NK-92 (cell line): ENCODE data around the gene NEDD4L.

Experiments used
- DNase-seq: peaks from one replicate; lab custom pipeline; 2025; ENCODE audit not compliant: unreplicated experiment; lab: John Stamatoyannopoulos, UW

NEDD4L gene

DNA sequence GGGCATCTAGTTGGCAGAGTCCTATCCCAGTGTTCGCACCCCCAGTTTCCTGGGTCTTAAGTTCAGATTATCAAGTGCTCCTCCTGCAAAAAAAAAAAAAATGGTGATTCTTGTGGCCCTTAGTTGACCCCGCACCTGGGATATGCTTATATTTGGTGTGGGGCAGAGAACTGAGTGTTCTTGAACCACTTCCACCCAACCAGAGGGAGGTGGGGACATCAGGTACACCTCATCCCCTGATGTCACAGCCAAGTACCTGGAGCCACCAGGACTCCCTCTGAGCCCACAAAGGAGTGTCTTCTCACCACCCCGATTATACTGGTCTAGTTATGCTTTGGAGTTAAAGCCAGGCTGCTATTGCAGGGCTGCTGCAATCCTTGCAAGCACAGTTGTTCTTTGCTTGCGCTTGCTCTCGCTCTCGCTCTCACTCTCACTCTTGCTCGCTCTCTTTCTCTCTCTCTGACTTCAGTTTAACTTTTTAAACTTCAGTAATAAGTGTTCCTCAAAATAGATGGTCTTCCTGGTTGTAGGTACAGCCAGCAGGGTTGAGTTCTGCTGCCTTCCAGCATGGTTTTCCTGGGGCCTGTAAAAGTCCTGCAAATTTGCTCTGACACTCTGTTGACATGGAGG is 265.7 kb downstream of the NEDD4L start:
- no peak for DNase-seq

DNA sequence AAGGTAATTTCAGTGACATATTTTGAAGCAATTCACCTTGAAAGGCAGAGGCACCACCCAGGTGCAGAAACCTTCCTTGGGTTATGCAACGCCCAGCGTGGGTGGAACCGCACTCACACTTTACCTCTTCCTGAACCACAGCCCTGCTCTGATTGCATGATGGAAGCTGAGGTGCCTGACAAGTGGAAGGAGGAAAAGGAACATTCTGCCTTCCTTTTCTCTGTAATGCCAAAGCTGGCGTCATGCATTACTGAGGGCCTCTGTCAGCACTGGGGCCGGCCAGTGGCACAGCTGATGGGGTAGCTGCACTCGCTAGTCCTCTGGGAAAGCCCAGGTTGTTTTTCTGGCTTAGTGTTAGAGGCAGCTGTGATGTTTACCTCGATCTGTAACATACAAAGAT is 266.5 kb downstream of the NEDD4L start:
- DNase-seq, result no peak

DNA sequence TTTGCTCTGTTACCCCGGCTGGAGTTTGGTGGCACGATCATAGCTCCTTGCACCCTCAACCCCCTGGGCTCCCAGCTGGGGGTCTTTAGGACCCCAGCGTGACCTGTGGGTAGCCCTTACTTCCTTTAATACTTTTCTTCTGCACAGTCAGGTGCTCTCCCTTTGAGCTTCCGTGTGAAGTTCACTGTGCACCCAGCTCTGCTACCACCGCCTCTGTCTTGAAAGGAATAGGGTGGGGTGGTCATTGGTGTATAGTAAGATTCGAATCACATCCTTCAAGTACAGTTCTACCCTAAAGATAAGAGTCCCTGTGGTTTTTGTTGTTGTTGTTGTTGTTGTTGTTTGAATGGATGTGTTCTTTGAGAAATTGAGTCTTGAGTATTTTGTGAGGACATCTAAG is 267.4 kb downstream of the NEDD4L start:
- no peak for DNase-seq

DNA sequence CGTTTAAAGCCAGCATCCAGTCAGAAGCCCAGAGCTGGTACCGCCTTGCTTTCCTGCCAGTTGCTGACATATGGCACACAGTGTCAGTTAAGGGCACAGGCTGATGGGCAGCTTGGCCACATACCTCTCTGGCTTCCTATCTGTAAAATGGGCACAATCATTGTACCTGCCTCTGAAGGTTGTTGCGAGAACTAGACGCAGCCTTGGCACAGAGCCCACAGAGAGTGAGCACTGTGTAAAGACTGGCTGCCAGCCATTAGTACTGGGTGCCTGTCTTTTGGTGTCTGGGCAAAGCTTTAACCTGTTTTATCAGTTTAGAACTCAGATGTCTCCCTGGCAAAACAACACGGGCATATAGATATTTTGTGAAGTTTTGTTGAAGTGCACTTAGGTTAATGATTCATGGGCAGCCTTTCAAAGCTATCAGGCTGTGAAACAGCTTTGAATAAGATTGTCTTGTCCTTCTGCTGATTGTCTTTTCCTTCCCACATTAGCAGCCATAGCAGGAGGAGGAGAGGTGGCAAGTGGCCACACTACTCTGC is 269.5 kb downstream of the NEDD4L start:
- DNase-seq, result no peak

DNA sequence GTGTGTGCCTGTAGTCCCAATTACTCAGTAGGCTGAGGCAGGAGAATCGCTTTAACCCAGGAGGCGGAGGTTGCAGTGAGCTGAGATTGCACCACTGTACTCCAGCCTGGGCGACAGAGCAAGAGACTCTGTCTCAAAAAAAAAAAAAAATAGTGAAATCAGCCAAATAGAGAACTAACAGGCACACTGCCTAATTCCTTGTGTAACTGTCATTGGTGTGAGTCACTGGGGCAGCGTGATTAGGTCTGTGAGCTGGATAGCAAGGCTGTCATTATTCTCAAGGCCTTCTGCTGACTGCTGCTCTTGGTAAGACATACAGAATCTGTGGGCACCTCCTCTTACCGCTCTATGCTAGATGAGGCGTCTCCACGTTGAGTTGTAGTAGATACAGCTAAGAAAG is 270.3 kb downstream of the NEDD4L start:
- no peak for DNase-seq

DNA sequence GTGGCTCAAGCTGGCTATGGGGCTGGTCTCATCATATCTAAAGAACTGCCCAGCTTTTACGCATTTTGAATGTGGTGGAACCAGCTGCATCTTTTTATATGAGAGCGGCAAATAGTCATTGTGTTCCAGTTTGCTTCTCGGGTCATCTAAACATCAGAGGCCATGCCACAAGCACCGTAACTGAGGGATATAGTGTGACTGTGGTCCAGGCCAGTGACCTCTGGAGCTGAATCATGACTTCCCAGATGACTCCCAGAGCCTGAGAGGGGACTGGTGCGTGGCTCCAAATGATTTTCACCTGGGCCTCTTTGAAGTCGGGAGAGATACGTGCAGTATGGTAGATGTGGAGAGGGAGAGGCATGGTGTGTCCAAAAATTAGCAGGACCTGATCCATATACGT is 271.0 kb downstream of the NEDD4L start:
- no peak for DNase-seq

DNA sequence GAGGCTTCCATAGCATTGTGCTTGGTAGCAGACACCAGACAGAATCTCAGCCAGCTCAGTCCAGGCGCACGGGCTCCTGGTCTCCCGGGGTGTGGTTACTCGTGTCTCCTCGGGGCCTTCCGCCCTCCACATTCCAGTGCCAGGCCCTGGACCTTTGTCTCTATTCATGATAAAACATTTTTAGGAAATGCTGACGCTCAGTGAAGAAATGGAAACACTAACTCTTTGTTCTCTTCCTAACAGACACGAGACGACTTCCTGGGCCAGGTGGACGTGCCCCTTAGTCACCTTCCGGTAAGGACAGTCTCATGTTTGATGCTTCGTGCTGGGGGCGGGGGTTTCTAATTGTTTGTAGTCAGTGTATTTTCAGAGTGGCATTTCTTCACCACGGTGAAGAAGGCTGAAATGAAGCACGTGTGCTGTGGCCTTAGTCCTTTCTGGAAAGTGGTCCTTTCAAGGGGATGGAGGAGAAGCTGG is 271.8 kb downstream of the NEDD4L start:
- no peak for DNase-seq

DNA sequence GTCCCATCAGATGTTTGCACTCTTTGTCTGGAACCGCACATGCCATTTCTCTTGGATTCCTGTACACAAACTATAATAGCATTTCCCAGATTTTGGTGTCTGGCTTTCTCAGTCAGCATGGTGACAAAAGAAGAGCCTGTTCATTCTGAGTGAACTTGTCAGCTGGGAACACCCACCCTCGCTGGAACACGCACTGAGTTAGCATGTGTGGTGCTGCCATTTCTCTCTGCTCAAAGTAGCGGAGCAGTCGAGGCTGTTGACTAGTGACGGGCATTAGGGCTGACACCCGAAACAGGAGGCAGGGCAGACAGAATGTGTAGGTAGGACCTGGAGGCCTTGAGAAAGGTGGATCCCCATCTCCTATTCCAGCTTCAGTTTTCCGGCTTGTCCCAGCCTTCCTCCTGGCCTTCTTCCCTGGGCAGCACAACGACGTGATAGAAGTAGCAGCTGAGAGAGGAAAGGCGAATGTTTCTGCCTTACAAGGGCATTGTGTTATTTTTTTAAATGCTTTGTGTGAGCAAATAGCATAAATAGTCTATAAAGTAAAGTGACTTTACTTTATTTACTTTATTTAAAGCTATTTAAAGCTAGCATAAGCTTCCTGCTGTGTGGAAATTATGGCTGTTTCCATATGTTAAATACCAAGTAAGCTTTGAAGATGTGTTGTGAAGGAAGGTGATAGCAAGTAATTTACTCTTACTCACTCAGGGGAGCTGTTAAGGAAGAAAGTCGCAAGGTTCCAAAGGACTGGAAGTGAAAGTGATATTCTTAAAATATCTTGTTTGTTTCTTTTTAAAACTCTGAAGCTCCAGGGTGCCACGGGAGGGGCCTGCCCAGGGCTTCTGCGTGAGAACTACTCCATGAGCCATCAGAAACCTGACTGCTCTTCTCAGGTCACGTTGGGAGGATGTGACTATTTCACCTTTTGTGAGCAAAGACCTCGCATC is 272.6 kb downstream of the NEDD4L start:
- DNase-seq, result no peak

DNA sequence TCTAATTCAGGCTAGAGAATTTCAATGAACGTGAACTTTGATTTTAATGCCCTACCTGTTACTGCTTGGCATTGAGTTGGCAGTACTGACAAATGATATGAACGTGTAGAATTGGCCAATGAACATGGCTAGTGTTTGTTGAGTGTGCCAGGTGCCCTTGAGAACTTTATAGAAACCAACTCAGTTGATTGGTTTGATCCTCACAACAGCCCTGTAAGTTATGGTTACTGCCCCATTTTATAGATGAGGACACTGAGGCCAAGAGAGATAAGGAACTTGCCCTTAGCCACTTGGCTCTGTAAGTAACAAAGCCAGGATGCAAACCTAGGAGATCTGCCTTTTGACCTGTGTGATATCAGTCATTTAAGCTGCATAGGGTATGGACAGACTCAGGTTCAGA is 275.7 kb downstream of the NEDD4L start:
- DNase-seq, result no peak

DNA sequence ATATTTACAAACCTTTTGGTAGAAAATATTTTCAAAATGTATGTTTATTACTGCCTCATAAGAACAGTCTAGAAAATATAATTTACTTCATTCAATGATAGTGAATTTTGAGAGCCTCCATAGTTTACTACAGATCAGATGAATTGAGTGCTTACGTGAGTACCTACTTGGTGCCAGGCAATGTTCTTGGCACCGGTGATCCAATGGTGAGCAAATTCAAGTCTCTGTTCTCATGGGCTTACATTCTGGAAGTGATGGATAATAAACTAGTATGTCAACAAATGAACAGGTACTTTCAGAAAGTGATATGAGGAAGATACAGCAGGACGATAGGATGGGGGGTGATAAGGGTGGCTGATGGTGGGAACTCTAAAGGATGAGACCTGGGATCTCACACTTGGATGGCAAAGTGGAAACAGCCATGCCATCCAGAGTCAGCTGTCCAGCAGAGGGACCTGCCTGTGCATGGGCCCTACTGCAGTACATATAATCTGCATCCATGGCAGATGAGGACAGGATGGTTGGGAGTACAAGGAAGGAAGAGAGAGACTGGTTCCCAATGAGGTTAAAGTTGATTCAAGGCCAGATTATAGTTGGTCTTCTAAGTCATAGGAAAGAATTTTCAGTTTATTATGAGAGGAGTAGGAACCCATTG is 277.0 kb downstream of the NEDD4L start:
- no peak for DNase-seq

DNA sequence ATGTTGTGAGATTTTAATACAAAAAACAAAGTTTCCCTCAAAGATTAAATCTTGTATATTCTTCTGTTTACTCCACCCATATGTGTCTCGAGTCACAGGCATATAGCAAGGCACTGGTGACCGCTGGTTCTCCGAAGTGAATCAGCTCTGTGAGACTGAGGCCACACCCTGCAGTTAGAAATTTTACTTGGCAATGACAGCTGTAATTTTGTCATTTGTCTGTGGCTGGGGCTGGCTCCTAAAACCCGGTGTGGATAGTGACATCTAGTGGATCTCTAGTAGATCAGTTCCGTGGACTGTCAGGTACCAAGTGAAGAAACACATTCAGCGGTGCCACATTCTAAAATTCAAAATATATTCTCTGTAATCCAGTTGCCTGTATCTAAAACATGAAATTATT is 278.0 kb downstream of the NEDD4L start:
- no peak for DNase-seq

DNA sequence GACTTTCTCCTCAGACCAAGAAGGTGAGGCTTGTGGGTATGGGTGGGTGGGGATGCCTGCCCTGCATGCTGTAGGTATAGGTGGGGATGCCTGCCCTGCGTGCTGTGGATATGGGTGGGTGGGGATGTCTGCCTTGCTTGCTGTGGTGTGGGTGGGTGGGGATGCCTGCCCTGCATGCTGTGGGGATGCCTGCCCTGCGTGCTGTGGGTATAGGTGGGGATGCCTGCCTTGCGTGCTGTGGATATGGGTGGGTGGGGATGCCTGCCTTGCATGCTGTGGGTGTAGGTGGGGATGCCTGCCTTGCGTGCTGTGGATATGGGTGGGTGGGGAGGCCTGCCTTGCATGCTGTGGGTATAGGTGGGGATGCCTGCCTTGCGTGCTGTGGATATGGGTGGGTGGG is 278.4 kb downstream of the NEDD4L start:
- no peak for DNase-seq

DNA sequence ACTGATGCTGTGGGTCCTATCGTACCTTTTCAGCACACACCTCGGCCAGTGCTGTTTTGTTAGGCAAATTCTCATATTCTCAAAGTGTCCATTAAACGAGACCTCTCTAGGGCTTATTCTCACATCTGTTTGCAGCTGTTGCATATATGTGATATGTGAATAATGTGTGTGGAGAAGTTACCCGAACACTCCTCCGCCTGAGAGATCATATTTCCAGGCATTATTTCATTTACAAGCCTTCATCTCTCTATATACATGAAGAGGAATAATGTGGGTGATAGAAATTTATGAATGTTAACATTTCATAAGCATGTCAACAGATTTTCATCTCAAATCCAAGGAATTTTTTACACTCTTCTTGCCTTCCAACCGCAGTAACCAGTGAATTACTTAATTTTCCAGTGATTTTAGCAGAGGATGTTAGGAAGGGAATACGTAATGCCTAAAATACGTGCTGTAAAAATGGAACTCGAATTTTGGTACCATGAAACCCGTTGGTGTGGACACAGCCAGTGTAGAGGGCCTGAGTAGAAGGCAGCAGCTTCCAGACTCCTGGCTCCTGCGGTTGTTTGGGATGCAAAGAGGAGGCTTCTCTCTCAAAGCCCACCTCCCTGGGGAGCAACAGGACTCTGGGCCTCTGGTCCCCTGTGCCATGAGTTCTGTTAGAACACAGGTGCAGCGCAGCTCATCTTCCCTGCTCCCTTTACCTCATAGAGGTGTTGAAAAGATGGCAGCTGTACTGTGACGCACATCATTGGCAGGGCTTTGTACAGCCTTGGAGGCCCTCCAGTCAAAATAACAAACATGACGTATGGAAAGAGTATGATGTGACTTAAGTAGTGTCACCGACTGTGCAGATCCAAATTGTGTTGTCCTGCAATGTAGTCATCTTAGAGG is 280.1 kb downstream of the NEDD4L start:
- no peak for DNase-seq

DNA sequence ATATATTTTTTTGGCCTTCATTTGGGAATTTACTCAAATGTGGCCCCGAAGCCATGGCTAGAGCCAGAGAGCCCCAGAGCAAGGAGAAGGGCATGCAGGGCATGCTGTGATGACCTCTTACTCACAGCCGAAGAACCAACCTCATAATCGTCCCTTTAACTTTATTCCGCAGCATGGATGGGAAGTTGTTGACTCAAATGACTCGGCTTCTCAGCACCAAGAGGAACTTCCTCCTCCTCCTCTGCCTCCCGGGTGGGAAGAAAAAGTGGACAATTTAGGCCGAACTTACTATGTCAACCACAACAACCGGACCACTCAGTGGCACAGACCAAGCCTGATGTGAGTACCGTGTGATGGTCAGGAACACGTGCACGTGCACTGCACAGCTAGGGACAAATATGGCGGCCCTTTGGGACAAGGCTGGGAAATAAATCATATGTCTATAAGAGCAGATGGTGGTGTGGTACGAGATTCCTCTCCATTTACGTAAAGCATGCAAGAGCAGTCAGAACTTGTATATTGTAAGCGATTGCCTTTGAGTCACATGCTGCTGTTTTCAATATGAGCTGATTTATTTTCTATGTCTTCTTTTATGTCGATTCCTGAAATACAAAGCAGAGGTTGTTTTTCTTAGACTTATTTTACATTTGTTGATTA is 280.9 kb downstream of the NEDD4L start:
- no peak for DNase-seq

DNA sequence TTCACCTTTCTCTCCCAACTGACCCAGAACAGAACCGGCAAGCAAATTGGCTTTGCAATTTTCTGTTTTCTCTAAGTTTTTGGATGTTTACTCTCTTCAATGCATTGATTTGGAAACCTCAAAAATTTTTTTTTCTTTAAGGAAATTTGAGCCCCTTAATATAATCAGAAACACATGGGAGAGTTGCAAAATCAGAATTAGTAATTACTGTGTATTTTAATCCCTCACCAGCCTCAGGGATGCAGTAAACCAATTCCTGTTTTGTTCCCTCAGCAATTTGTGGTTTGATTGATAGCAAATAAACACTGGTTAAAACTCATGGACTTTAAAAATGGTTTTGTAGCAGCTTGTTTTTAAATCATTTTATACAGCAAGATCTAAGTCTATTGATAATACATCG is 281.5 kb downstream of the NEDD4L start:
- DNase-seq, result no peak

DNA sequence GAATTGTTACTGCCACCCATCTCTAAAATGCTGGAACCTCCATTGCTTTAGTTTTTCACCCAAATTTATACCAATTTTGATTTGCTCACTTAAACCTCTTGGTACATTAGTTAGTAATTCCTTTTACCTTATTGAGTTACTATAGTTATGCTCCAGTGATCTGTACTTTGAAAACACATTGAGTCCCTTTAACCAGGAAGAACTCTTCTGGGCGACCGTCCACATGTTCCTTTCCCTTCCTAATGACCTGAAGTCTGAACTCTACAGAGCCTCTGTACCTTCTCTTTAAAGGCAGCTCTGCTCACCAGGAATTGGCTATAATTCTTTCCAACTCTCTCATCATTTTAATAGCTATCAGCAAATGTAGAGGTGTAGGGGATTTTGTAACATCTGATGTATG is 290.0 kb downstream of the NEDD4L start:
- DNase-seq, result no peak

DNA sequence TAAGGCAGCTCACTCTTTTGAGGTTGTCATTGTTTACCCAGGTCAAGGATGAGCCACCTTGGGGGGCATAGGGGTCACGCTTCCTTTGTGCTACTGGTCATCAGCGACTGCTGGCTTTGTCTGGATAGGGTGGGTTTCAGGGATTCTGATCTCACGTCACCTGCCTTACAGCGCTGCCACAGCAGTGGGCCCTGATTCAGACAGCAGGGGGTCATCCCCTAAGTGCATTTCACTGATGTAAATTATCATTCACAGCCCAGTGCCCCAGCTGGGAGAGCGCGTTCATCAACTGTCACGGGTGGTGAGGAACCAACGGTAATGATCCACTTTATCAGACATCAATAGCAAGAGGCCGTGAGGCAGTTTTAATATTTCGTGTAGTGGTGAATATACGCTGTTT is 291.2 kb downstream of the NEDD4L start:
- DNase-seq, result no peak

DNA sequence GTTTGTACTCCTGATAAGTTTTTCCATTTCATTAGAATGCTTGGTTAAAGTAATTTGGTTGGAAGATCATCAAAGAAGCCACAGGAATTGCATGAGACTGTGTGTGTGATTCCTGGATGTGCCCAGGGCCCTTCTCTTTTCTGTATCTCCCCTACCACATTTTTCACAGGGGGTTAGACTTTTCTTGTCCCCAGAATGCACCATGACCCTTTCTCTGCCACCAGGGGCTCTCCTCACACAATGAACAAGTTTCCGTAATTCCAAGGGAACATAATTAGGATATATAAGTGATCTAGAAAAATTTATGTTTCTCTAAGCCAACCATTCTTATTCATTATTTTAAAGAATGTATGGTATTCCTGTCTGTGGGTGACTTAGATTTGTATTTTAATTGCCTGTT is 291.8 kb downstream of the NEDD4L start:
- no peak for DNase-seq

DNA sequence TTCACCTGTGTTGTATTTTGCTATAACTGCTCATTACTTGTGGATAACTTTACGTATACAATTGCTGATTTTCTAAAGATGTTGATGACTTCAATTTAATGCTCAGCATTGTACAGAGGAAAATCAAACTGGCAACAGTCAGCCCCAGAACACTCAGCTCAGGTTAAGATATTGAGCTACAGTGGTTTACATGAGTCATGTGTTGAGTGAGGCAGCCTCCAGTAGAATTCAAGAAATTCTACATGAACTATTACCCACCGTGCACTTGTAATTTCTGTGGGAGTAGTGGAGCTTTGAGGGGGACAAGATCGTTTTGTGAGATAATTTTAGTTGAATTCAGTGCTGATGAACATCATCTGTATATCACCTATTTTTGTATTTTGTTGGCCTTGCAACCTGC is 292.6 kb downstream of the NEDD4L start:
- DNase-seq, result no peak

DNA sequence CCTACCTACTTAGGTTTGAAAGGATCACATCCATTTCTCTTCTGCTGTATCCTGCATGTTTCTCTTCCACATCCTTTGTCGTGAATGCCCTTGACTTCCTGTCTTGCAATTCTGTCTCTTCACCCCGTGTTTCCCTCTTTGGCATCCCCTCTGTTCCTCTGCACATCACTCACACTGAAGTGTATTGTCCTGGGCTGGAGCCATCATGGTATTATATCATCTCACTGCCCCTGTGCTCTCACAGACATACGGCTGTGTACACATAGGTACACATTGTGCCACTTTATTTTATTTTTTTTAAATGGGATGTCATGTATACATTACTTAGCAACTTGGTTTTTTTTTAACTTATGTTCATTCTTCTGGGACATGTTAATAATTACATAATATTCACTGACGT is 293.3 kb downstream of the NEDD4L start:
- DNase-seq, result no peak
